AG10803 (cell line): ENCODE data around the gene ITGB5.
"Not testable (repeated sequence)": the region's sequence is repeated elsewhere in the genome, so short reads cannot be mapped to it uniquely, and the experiment has no call there.

ENCODE experiments used
- DNase-seq: peaks from one replicate; pipeline ENCODE4 v3.0.0; 2010; ENCODE audit warnings: low read depth
- H3K4me3 ChIP-seq: 2 replicates; pipeline ENCODE4 v1.5.1; 2011; ENCODE audit warnings: mild to moderate bottlenecking, low read length, control low read depth
- CTCF ChIP-seq: conservative IDR thresholded peaks from 2 replicates; pipeline ENCODE4 v1.5.1; 2011; ENCODE audit warnings: mild to moderate bottlenecking, low read length, control low read depth, inconsistent platforms

ITGB5 gene

DNA sequence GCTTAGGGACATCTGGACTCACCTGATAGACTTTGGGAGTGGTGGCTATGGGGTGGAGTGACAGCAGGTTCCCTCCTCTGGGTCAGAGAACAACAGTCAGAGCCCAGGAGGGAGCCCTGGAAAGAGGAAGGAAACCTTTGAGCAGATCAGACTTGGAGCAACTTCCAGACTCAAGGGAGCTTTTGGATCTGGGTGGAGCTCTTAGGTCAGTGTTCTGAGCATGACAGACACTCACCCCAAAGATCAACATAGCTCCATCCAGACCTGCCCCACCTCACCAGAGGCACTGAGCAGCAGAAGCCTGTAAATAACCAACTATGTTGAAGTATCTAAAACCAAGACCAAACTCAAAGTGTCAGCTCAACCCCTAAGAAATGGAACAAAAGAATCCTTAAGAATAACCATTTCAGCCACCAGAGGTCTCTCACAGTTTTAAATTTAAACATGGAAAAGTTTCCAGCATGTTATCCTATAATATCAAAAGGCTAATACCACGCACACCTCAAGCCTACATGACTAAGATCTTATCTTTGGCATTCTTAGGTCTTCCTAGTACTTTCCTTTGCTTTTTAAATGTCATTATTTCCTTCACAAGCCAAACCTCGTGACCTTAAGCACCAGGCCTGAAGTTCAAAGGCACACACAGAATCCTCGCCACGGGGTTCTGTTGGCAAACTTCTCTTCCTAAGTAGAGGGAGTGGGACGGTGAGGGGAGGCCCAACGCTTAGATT is 100.5 kb downstream of the ITGB5 start:
- peak; percentile 53 for DNase-seq
- no peak overlapping the region for H3K4me3 ChIP-seq
- TF ChIP-seq CTCF: peak; percentile 49

DNA sequence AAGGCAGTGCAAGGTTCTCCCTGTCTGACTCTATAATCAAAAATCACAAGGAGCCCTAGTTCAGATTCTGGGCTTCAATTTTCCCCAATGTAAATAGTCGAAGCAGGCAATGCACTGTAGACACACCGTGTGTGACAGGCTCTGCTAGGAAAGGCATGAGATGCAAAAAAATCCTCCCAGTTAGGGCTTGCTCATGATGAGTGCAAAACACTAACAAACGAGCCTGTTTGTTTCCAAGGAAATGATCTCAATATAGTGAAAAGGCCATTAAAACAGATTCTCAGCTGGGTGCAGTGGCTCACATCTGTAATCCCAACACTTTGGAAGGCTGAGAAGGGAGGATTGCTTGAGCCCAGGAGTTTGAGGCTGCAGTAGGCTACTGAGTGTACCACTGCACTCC is 101.2 kb downstream of the ITGB5 start:
- DNase-seq: peak; percentile 40
- TF ChIP-seq CTCF: no peak
- H3K4me3 ChIP-seq: no peak overlapping the region

DNA sequence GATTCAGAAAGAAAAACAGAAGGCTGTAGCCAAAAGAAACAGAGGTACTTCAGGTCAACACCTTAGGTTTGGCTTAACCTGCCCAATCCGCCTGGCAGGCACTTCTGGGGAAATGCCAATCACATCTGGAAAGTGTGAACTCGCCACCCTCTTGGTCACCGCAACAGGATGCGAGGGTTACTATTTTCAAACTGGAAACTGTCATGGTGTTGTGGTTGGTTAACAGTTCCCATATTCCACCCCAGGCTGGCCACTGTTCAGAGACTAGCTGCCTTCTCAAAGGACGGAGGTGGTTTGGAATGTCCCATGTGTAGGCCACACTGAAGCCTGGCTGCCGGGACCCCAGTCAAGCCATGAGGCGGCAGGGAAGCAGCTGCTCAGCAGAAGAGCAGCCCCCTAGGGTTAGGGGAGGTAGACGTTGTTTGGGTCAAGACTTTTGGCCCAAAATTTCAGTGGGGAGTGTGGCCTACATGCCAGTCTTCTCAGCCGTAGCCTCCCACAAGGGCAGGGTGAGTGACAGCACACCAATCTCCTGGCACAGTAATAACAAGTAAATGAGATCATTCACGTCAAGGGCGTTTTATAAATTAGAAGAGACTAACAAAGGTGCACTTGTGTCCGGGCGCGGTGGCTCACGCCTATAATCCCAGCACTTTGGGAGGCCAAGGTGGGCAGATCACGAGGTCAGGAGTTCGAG is 102.3 kb downstream of the ITGB5 start:
- DNase-seq: peak; percentile 44
- no peak overlapping the region for H3K4me3 ChIP-seq
- TF ChIP-seq CTCF: no peak

DNA sequence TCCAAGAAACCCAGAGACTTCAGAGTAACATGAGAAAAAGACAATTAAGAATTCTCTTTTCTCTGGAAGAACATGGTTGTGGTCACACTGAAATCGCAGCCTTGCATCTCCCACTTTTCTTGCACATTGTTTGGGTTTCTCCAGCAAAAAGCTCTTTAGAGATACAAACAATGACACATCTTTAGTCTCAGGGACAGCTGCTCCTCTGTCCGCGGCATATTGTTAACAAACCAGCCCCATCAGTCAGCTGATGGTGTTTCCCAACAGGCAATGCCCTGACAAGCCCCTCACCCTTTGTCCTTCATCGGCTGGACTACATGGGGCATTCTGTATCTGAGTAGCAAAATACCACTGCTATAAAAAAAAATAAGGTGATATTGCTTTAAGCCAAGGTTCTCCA is 103.5 kb downstream of the ITGB5 start:
- no peak for TF ChIP-seq CTCF
- peak; percentile 43 for DNase-seq
- no peak overlapping the region for H3K4me3 ChIP-seq

GRCh38 chr3:124782377-124782712 is 104.8 kb downstream of the ITGB5 start:
- not testable (repeated sequence) for DNase-seq, H3K4me3 ChIP-seq

DNA sequence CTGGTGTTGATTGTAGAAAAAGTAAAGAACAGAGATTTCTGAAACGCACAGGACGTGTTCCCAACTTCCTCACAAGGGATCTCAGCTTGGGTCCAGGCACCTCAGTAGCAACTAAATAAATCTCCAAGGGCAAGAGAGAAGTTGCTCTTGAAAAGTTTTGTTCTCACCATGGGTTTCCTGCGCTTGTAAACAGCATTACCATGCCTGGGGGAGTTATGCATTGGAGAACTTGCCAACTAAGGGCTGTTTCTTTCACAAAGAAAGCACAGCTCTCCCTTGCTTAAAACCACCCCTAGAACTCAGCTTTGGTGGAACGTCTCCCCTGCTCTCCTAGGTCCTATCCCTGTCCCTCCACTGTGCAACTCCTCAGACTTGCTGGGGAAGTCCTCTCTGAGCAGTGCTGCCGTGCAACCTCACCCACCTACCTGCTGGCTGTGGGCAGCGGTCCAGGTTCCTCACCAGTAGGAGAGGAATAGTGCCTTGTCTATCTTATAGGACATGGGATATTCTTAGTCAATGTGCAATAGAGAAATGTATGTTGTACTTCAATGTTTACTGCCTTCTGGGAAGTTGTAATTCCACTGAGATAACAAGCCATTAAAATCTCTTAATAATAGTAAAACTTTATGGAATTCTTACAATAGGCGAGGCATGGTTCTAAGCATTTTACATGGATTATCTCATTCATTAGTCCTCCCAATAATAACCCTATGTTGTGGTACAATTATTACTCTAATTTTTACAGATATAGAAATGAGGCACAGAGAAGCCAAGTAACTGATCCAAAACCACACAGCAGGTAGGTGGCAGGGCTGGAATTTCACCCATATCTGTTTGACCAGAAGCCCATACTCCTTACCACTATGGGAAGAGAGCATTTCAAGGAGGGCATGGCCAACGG is 105.4 kb downstream of the ITGB5 start:
- DNase-seq: no peak
- no peak overlapping the region for H3K4me3 ChIP-seq
- no peak for TF ChIP-seq CTCF

GRCh38 chr3:124780761-124781475 is 106.2 kb downstream of the ITGB5 start:
- peak; percentile 91 for DNase-seq
- TF ChIP-seq CTCF: no peak
- H3K4me3 ChIP-seq: peak overlapping the region; percentile 29
